Measurements from ENCODE around the gene KCNS1.
"Not testable (repeated sequence)": the region's sequence is repeated elsewhere in the genome, so short reads cannot be mapped to it uniquely, and the experiment has no call there.

The KCNS1 gene

GRCh38 chr20:45100563-45101245, at the start of gene KCNS1:
Gene KCNS1 (minus strand): TSS chr20:45101127. CDS start chr20:45099236, 1,891 bp downstream.
- DNase-seq: no peak

- no peak for DNase-seq
Measured at GRCh38 chr20:45149062-45149461, 48.1 kb upstream of the KCNS1 start.

GRCh38 chr20:45140836-45141235, 39.9 kb upstream of the KCNS1 start:
- no peak for DNase-seq

- not testable (repeated sequence) for DNase-seq
Measured at GRCh38 chr20:45139733-45140375, 38.9 kb upstream of the KCNS1 start.

- peak; percentile 27 for DNase-seq
Measured at GRCh38 chr20:45138561-45139300, 37.8 kb upstream of the KCNS1 start.

GRCh38 chr20:45136911-45137310, 36.0 kb upstream of the KCNS1 start:
- no peak for DNase-seq

GRCh38 chr20:45128099-45128498, 27.2 kb upstream of the KCNS1 start:
- no peak for DNase-seq

- no peak for DNase-seq
Measured at GRCh38 chr20:45124365-45124764, 23.4 kb upstream of the KCNS1 start, which contains the start of gene WFDC12. Gene WFDC12 (minus strand): TSS chr20:45124465. CDS start chr20:45124447, 18 bp downstream.

GRCh38 chr20:45121388-45121787, 20.5 kb upstream of the KCNS1 start:
- DNase-seq: no peak

GRCh38 chr20:45119556-45120266, 18.8 kb upstream of the KCNS1 start:
- no peak for DNase-seq

GRCh38 chr20:45118028-45118427, 17.1 kb upstream of the KCNS1 start:
- DNase-seq: no peak

GRCh38 chr20:45117581-45117980, 16.7 kb upstream of the KCNS1 start:
- no peak for DNase-seq

- no peak for DNase-seq
Measured at GRCh38 chr20:45115829-45116228, 14.9 kb upstream of the KCNS1 start.

GRCh38 chr20:45115386-45115774, 14.5 kb upstream of the KCNS1 start:
- no peak for DNase-seq

GRCh38 chr20:45114465-45115385, 13.8 kb upstream of the KCNS1 start, which contains the start of gene WFDC5:
Gene WFDC5 (minus strand): TSS chr20:45115174. CDS start chr20:45115083, 91 bp downstream.
- no peak for DNase-seq

- DNase-seq: no peak
Measured at GRCh38 chr20:45113865-45114264, 12.9 kb upstream of the KCNS1 start.

- DNase-seq: no peak
Measured at GRCh38 chr20:45112754-45113153, 11.8 kb upstream of the KCNS1 start.

GRCh38 chr20:45111799-45112471, 11.0 kb upstream of the KCNS1 start:
- DNase-seq: peak; percentile 36

- DNase-seq: no peak
Measured at GRCh38 chr20:45111285-45111684, 10.4 kb upstream of the KCNS1 start.

- no peak for DNase-seq
Measured at GRCh38 chr20:45110301-45110700, 9.4 kb upstream of the KCNS1 start.

GRCh38 chr20:45109634-45110033, 8.7 kb upstream of the KCNS1 start:
- no peak for DNase-seq

All from CD4-positive, alpha-beta T cell treated with Interleukin-17A for 1 hour (primary cell).